Suprapubic skin (tissue), 4 donors: ENCODE results near the gene SLC7A9. TPM values are rescaled to one million over a fixed set of nuclear protein-coding genes. Genes with fewer than 3 reads are reported as not detected.

Experiments
- DNase-seq, 2 donors: peaks; one replicate each; pipeline ENCODE4 v3.0.0-alpha.2; 2019; ENCODE audit warnings: low spot score in 2 of 2
- H3K27ac ChIP-seq: fragments of 200-600 bp; sonication (generic); one replicate; pipeline ENCODE4 v1.5.1; 2019
- H3K27me3 ChIP-seq: fragments of 200-600 bp; sonication (generic); one replicate; pipeline ENCODE4 v1.5.1; 2019
- H3K36me3 ChIP-seq: fragments of 200-600 bp; sonication (generic); one replicate; pipeline ENCODE4 v1.5.1; 2019
- H3K4me1 ChIP-seq: fragments of 200-600 bp; sonication (generic); one replicate; pipeline ENCODE4 v1.5.1; 2019
- H3K4me3 ChIP-seq: fragments of 200-600 bp; sonication (generic); one replicate; pipeline ENCODE4 v1.5.1; 2019; ENCODE audit warnings: mild to moderate bottlenecking
- H3K9me3 ChIP-seq: fragments of 200-600 bp; sonication (generic); one replicate; pipeline ENCODE4 v1.5.1; 2019
- EP300 ChIP-seq: sonication (generic); formaldehyde crosslinking; IDR thresholded peaks from one replicate; pipeline ENCODE4 v1.6.1; 2017; ENCODE audit warnings: antibody characterized with exemption
- POLR2A ChIP-seq, 2 donors: fragments of 450-650 bp; IDR thresholded peaks; one replicate each; pipeline ENCODE4 v1.6.1; 2017; ENCODE audit warnings: antibody characterized with exemption in 2 of 2, mild to moderate bottlenecking in 2 of 2, moderate library complexity in 2 of 2
- POLR2AphosphoS5 ChIP-seq, 3 donors: sonication (generic); formaldehyde crosslinking; IDR thresholded peaks; one replicate each; pipeline ENCODE4 v1.6.1; 2017; ENCODE audit warnings: antibody characterized with exemption in 3 of 3
- WGBS: methylation state at CpG from one replicate; pipeline ENCODE4 v1.1.5; 2018; 5-methylcytosine and 5-hydroxymethylcytosine counted together
- total RNA-seq, 4 donors: library from RNA; depleted of rRNA; stranded (reverse); fragments of >200 nt; gene quantifications; one replicate each; pipeline ENCODE4 v1.1.0, GENCODE V29; 2016
- TF ChIP-seq, protein P1 (sequence below), 2 donors: fragments of 200-600 bp in 1 of 2; fragments of 450-650 bp in 1 of 2; sonication (generic) in 1 of 2; IDR thresholded peaks; one replicate each; pipeline ENCODE4 v1.5.1; 2016 to 2019; ENCODE audit warnings: antibody characterized with exemption in 2 of 2, mild to moderate bottlenecking in 1 of 2, moderate library complexity in 1 of 2

The SLC7A9 gene
- 1 to 10 TPM in 2 of 4 donors, under 1 TPM in 1, not detected in 1; 0.40 to 1.7 (median 1.1) TPM for total RNA-seq

DNA sequence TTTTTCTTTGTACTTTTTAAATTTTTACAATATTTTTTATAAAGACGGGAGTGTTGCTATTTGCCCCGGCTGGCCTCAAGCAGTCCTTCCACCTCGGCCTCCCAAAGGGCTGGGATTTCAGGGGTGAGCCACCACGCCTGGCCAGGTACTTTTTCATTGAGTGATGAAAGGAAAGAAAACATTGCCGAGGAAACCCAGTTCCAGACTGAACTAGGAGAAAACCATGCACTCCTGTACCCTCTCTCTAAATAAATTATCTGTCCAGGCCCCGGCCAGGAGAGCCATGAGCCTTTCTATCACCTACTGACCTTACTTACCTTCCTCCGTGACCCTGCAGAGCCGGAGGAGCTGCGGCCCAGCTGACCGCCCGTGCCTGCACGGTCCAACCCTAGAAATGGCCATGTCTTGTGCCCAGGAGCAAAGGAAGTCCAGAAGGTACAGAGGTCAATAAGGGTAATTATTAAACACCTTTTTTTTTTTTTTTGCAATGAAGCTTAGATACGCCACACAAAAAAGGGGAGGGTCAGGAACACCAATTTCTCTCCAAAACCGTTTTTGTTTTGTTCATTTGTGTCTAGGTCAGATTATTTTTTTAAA, at the start of gene SLC7A9:
SLC7A9 (minus strand) TSS at position 399 of the 597 bp plus-strand sequence. CDS start 1,233 bp downstream, outside the sequence.
- H3K27me3 ChIP-seq: no peaks in the 10 kb centered on the region
- no peak within 1 kb of the TSS for H3K27ac ChIP-seq
- H3K4me1 ChIP-seq: no peaks in the 10 kb centered on the region
- DNase-seq: peak in 1 of 2 donors; percentile 47
- H3K9me3 ChIP-seq: no peaks in the 10 kb centered on the region
- no peaks in the 10 kb centered on the region for H3K36me3 ChIP-seq
- H3K4me3 ChIP-seq: no peak within 1 kb of the TSS
- 71% methylated on average over 14 of the region's 14 CpGs for WGBS
- TF ChIP-seq, protein P1, sequence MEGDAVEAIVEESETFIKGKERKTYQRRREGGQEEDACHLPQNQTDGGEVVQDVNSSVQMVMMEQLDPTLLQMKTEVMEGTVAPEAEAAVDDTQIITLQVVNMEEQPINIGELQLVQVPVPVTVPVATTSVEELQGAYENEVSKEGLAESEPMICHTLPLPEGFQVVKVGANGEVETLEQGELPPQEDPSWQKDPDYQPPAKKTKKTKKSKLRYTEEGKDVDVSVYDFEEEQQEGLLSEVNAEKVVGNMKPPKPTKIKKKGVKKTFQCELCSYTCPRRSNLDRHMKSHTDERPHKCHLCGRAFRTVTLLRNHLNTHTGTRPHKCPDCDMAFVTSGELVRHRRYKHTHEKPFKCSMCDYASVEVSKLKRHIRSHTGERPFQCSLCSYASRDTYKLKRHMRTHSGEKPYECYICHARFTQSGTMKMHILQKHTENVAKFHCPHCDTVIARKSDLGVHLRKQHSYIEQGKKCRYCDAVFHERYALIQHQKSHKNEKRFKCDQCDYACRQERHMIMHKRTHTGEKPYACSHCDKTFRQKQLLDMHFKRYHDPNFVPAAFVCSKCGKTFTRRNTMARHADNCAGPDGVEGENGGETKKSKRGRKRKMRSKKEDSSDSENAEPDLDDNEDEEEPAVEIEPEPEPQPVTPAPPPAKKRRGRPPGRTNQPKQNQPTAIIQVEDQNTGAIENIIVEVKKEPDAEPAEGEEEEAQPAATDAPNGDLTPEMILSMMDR (IDR thresholded peaks at IDR 0.05): no peak
- TF ChIP-seq POLR2AphosphoS5 (IDR thresholded peaks at IDR 0.05) (no peak), POLR2A (IDR thresholded peaks at IDR 0.05) (no peak), EP300 (no peak)

DNA sequence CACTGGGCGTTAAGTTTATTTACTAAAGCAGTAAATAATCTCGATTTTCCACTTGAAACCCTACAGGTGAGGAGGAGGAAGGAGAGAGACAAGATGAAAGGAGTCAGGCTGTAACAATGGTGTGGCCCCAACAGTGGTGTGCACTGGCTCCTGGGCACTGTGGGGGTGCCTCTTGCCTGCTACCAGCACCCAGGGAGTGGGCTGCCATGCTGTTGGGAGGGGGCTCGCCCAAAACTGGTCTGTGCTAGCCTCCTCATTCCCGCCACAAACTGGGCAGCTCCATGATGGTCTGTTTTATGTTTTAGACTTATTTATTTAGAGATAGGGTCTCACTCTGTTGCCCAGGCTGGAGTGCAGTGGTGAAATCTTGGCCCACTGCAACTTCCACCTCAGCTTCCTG, 49.8 kb upstream of the SLC7A9 start:
- H3K4me1 ChIP-seq: no peaks in the 10 kb centered on the region
- H3K27ac ChIP-seq: no peak overlapping the region
- no peak overlapping the region for H3K4me3 ChIP-seq
- H3K36me3 ChIP-seq: peaks cover 76% of the 10 kb centered on the region
- DNase-seq: no peak
- no peaks in the 10 kb centered on the region for H3K27me3 ChIP-seq
- no peaks in the 10 kb centered on the region for H3K9me3 ChIP-seq
- 91% methylated on average over 4 of the region's 4 CpGs for WGBS
- TF ChIP-seq, protein P1 (IDR thresholded peaks at IDR 0.05): no peak
- TF ChIP-seq POLR2AphosphoS5 (IDR thresholded peaks at IDR 0.05) (no peak), POLR2A (IDR thresholded peaks at IDR 0.05) (no peak), EP300 (no peak)

DNA sequence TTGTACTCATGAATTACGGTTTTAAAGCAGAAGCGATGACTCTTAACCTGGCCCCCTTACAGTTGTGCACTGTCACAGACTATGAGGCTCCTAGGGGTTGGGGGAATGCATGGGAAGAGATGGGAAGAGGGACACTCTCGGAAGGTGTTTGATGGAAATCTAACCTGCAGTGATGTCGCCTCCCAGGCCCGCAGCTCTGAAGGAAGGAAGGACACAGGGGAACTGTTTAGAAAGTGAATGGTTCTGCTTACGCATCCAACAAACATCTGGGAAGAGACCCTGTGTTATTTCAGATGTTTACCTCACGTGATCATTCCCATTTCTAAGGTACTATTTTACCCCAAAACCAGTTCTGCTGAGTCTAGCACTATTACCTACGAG, 48.0 kb upstream of the SLC7A9 start:
- no peak for TF ChIP-seq POLR2AphosphoS5 (IDR thresholded peaks at IDR 0.05)
- no peak for DNase-seq
- 90% methylated on average over 8 of the region's 8 CpGs for WGBS
- Histone ChIP-seq H3K9me3 (no peaks in the 10 kb centered on the region), H3K27ac (no peak overlapping the region), H3K27me3 (no peaks in the 10 kb centered on the region), H3K4me1 (no peaks in the 10 kb centered on the region), H3K36me3 (peaks cover 67% of the 10 kb centered on the region), H3K4me3 (no peak overlapping the region)

DNA sequence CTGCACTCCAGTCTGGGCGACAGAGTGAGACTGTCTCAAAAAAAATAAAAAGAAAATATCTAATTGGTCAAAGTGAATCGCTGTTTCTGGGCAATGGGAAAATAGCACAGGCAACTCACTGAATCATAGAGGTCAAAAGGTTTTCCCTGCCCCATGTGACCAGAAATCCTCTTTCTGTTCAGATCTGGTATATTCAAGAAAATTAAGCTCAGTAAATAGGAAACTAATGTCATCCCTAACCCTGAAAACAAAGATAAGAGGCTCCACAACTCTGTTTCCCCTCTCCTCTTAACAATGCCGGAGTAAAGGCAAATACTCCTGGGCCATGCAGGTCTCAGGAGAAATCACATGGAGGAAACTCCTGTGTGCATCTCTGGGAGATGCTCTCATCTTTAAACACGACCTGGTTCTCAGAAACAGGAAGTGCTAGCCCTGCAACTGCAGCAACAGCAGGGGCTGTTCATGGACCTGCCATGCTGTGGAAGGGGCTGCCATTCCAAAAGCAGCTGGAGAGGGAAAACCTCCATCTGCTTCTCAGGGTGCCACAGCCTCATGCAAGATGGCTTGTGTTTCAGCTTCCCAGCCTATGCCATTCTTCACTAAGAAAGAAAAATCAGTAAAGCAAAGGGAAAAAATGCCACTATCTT, 47.5 kb upstream of the SLC7A9 start:
- WGBS: 74% methylated on average over 3 of the region's 4 CpGs
- H3K27me3 ChIP-seq: no peaks in the 10 kb centered on the region
- H3K27ac ChIP-seq: no peak overlapping the region
- TF ChIP-seq POLR2AphosphoS5 (IDR thresholded peaks at IDR 0.05) (no peak), POLR2A (IDR thresholded peaks at IDR 0.05) (no peak), EP300 (no peak)
- TF ChIP-seq, protein P1 (IDR thresholded peaks at IDR 0.05): no peak
- DNase-seq: no peak
- H3K9me3 ChIP-seq: no peaks in the 10 kb centered on the region
- peaks cover 62% of the 10 kb centered on the region for H3K36me3 ChIP-seq
- H3K4me3 ChIP-seq: no peak overlapping the region
- no peaks in the 10 kb centered on the region for H3K4me1 ChIP-seq

DNA sequence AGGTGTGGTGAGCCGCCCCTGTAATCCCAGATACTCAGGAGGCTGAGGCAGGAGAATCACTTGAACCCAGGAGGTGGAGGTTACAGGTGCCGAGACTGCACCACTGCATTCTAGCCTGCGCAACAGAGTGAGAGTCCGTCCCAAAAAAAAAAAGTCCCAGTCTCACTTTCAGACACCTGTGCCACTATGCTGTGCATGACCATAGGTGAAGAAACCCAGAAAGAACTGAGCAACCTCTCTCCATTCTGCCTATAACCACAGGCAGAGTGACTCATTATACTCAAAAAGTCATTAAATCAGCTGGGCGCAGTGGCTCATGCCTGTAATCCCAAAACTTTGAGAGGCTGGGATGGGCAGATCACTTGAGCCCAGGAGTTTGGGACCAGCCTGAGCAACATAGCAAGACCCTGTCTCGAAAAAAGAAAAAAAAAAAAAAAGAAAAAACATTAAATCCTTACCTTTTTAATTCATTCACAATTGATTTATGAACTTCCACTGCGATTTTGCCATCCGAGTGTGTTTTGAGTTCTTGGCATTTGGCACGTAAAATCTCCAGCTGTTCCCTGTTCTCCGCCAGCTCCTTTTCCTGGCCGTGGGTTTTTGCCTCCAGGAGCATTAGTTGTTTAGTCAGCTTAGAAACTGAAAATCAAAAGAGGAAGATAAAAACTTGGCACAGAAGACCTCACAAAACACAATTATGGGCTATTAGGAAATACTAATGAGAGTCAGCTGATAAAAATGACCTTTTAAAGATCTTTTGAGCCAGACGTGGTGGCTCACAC, 45.5 kb upstream of the SLC7A9 start:
- Histone ChIP-seq H3K4me1 (no peaks in the 10 kb centered on the region), H3K9me3 (no peaks in the 10 kb centered on the region), H3K36me3 (peaks cover 51% of the 10 kb centered on the region), H3K27me3 (no peaks in the 10 kb centered on the region), H3K27ac (no peak overlapping the region), H3K4me3 (no peak overlapping the region)
- TF ChIP-seq POLR2AphosphoS5 (IDR thresholded peaks at IDR 0.05): no peak
- TF ChIP-seq, protein P1 (IDR thresholded peaks at IDR 0.05): no peak
- TF ChIP-seq POLR2A (IDR thresholded peaks at IDR 0.05): no peak
- TF ChIP-seq EP300: no peak
- DNase-seq: no peak
- 81% methylated on average over 12 of the region's 12 CpGs for WGBS
